ENCODE results near the gene XBP1.

DNA sequence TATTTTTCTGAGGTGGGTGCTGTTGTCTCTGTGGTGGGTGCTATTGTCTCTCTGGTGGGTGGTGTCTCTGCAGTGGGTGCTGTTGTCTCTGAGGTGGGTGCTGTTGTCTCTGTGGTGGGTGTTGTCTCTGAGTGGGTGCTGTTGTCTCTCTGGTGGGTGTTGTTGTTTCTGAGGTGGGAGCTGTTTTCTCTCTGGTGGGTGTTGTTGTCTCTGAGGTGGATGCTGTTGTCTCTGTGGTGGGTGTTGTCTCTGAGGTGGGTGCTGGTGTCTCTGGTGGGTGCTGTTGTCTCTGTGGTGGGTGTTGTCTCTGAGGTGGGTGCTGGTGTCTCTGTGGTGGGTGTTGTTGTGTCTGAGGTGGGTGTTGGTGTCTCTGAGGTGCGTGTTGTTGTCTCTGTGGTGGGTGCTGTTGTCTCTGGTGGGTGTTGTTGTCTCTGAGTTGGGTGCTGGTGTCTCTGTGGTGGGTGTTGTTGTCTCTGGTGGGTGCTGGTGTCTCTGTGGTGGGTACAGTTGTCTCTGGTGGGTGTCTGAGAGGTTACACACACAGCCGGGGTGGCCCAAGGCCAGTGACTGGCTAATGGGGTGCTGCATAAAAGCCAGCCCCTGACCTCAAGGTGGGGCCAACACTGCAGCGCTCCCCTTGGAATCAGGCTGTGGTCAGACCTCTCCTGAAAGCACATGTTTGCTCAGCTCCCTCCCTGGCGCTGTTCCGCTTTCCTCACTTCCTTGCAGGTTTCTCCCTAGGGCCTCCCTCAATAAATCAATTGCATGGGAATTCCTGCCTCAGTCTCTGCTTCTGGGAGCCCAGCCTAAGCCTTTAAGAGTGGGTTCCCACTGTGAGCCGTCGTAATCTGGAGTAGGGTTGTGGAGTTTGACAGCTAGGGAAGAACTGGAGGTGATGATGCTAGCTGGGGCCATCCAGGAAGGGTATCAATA is 31.0 kb upstream of the XBP1 start:
- TF ChIP-seq, protein P1, sequence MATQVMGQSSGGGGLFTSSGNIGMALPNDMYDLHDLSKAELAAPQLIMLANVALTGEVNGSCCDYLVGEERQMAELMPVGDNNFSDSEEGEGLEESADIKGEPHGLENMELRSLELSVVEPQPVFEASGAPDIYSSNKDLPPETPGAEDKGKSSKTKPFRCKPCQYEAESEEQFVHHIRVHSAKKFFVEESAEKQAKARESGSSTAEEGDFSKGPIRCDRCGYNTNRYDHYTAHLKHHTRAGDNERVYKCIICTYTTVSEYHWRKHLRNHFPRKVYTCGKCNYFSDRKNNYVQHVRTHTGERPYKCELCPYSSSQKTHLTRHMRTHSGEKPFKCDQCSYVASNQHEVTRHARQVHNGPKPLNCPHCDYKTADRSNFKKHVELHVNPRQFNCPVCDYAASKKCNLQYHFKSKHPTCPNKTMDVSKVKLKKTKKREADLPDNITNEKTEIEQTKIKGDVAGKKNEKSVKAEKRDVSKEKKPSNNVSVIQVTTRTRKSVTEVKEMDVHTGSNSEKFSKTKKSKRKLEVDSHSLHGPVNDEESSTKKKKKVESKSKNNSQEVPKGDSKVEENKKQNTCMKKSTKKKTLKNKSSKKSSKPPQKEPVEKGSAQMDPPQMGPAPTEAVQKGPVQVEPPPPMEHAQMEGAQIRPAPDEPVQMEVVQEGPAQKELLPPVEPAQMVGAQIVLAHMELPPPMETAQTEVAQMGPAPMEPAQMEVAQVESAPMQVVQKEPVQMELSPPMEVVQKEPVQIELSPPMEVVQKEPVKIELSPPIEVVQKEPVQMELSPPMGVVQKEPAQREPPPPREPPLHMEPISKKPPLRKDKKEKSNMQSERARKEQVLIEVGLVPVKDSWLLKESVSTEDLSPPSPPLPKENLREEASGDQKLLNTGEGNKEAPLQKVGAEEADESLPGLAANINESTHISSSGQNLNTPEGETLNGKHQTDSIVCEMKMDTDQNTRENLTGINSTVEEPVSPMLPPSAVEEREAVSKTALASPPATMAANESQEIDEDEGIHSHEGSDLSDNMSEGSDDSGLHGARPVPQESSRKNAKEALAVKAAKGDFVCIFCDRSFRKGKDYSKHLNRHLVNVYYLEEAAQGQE (IDR thresholded peaks at IDR 0.05): no peak
- TF ChIP-seq, protein P2, sequence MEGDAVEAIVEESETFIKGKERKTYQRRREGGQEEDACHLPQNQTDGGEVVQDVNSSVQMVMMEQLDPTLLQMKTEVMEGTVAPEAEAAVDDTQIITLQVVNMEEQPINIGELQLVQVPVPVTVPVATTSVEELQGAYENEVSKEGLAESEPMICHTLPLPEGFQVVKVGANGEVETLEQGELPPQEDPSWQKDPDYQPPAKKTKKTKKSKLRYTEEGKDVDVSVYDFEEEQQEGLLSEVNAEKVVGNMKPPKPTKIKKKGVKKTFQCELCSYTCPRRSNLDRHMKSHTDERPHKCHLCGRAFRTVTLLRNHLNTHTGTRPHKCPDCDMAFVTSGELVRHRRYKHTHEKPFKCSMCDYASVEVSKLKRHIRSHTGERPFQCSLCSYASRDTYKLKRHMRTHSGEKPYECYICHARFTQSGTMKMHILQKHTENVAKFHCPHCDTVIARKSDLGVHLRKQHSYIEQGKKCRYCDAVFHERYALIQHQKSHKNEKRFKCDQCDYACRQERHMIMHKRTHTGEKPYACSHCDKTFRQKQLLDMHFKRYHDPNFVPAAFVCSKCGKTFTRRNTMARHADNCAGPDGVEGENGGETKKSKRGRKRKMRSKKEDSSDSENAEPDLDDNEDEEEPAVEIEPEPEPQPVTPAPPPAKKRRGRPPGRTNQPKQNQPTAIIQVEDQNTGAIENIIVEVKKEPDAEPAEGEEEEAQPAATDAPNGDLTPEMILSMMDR (IDR thresholded peaks at IDR 0.05; ENCODE audit: low read depth, low read length, missing input control): no peak
- TF ChIP-seq TAF1 (conservative IDR thresholded peaks at IDR 0.05) (no peak), YY1 (IDR thresholded peaks at IDR 0.05) (no peak), EGR1 (IDR thresholded peaks at IDR 0.05; ENCODE audit: low read depth in 2 of 2) (no peak), GABPA (IDR thresholded peaks at IDR 0.05 in 1 of 2, conservative IDR thresholded peaks at IDR 0.05 in 1 of 2) (no peak), JUND (IDR thresholded peaks at IDR 0.05) (no peak), HNF4G (IDR thresholded peaks at IDR 0.05) (no peak), FOXA1 (IDR thresholded peaks at IDR 0.05) (no peak)
- TF ChIP-seq, protein P3, sequence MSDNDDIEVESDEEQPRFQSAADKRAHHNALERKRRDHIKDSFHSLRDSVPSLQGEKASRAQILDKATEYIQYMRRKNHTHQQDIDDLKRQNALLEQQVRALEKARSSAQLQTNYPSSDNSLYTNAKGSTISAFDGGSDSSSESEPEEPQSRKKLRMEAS (IDR thresholded peaks at IDR 0.05): no peak
